ENCODE results near the gene SWSAP1. TPM values are rescaled to one million over a fixed set of nuclear protein-coding genes. Genes with fewer than 3 reads are reported as not detected.
"Not testable (repeated sequence)": the region's sequence is repeated elsewhere in the genome, so short reads cannot be mapped to it uniquely, and the experiment has no call there.

The SWSAP1 gene
- total RNA-seq, 2 experiments from 2014 or later, result 1.6 to 2.6 TPM

DNA sequence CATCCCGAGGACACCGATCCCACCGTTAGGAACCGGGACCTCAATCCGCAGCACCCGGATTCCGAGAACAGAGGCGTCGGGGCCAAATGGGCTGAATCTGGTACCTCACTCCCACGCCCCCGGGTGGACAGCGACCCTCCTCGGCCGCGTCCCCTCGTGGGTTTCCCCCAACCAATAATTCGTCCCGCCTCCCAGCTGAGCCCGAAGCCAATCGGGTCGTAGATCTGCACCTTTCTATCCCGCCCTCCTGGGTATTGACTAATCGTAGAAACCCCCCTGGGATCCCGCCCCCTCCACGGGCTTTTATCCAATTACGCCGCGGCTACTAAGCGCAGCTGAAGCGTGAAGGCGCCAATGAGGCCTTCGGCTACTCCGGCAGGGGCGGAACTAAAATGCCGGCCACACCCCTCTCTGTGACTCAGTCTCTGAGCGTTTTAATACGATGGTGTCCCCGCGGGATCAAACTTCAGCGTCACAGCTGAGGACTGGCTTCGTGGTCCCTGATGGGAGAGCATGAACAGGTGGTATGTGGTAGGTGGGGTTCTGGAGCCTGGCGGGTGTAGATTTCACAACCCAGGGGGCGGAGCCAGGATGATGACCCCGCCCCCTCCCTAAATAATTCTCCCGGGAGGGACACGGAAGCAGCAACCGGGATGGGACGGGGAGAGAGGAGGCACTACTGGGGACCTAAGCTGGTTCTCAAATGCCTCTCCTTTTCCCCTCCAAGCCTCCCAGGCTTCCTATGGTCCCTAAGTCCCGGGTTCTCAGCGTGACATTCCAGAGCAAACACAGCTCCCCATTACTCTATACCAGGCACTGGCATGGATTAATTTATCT, 28.1 kb upstream of the SWSAP1 start, which contains the start of the genes CCDC159 and TMEM205:
Gene CCDC159, plus strand, starts transcription at position 416 of the 837 bp plus-strand sequence. Its CDS starts 88 bp downstream, at position 504.
Gene TMEM205, minus strand, starts transcription at position 165 of the 837 bp plus-strand sequence. CDS start 649 bp downstream, outside the sequence.
- ChIA-PET CTCF (interaction anchor here (0.5 to 1.7 kb wide), 4 partner anchors 21 to 266 kb away, joined by 3 to 5 read pairs (median 4); no protein-coding TSS in a partner anchor), POLR2A (interaction anchor here (0.9 to 2.3 kb wide), 4 partner anchors 22 to 35 kb away, joined by 3 to 8 read pairs (median 6); partner anchors contain the start of gene SWSAP1)

DNA sequence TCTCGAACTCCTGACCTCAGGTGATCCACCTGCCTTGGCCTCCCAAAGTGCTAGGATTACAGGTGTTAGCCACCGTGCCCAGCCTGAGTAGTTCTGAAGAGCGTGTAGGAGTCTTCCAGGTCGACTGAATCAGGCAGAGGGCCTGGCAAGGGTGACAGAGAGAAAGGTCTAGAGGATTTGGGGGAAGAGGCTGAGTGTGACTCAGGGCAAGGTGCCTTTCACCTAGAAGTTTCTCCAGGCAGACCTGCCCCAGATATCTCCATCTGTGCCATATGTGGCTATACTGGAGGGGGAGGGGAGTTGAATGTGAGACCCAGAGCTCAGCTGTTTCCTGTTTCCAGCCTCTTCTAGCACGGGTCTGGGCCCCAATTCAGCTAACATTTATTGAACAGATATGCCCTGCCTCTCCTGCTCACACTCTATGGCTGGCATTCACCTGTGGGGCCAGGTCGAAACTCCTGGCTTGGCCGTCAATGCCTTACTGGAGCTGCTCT, 26.9 kb upstream of the SWSAP1 start:
- ChIA-PET CTCF (interaction anchor here (0.9 to 1.7 kb wide), 2 partner anchors 20 to 33 kb away, joined by 3 read pairs; no protein-coding TSS in a partner anchor), POLR2A (interaction anchor here (0.5 to 2.3 kb wide), 3 partner anchors 27 to 277 kb away, joined by 4 to 8 read pairs (median 7); partner anchors contain the start of gene SWSAP1)

GRCh38 chr19:11349171-11349570, 25.3 kb upstream of the SWSAP1 start:
- ChIA-PET POLR2A (no interaction called here), CTCF (no interaction called here)

DNA sequence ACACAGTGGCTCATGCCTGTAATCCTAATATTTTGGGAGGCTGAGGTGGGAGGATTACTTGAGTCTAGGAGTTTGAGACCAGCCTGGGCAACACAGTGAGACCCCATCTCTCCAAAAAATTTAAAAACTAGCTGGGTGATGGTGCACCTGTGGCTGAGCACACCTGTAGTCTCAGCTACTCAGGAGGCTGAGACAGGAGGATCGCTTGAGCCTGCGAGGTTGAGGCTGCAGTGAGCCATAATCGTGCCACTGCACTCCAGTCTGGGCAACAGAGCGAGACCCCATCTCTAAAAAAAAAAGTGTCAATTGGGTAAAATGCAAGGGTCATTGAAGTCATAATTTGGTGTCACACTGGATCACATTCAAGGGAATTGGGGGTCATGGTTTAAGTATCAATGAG, 20.4 kb upstream of the SWSAP1 start:
- CTCF ChIA-PET, POLR2A ChIA-PET: not testable (repeated sequence)

- POLR2A ChIA-PET, result no interaction called here
These were observed 19.0 kb upstream of the SWSAP1 start, which contains the start of gene PLPPR2 for GRCh38 chr19:11355160-11356073. PLPPR2 (plus strand) TSS chr19:11355432; CDS start chr19:11357674, 2,242 bp downstream.

GRCh38 chr19:11356074-11356397, 18.4 kb upstream of the SWSAP1 start:
- ChIA-PET POLR2A (no interaction called here), CTCF (no interaction called here)

More at GRCh38 chr19:11355160-11356073, 19.0 kb upstream of the SWSAP1 start, which contains the start of gene PLPPR2:
- CTCF ChIA-PET, result no interaction called here

- ChIA-PET CTCF (no interaction called here), POLR2A (no interaction called here)
These were observed 17.6 kb upstream of the SWSAP1 start for GRCh38 chr19:11356676-11357550.

DNA sequence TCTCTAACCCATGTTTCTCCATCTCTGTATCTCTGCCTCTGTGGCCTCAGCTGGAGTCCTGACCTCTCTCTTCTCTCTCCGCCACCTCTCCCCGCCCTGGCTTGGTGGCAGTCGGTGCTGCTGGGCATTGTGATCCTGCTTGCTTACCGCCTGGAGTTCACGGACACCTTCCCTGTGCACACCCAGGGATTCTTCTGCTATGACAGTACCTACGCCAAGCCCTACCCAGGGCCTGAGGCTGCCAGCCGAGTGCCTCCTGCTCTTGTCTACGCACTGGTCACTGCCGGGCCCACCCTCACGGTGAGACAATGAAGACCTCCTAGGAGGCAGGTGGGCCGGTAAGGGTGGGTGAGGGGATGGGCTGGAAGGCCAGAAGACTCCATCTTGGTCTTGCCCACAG, 15.0 kb upstream of the SWSAP1 start:
- ChIA-PET POLR2A (no interaction called here), CTCF (no interaction called here)

DNA sequence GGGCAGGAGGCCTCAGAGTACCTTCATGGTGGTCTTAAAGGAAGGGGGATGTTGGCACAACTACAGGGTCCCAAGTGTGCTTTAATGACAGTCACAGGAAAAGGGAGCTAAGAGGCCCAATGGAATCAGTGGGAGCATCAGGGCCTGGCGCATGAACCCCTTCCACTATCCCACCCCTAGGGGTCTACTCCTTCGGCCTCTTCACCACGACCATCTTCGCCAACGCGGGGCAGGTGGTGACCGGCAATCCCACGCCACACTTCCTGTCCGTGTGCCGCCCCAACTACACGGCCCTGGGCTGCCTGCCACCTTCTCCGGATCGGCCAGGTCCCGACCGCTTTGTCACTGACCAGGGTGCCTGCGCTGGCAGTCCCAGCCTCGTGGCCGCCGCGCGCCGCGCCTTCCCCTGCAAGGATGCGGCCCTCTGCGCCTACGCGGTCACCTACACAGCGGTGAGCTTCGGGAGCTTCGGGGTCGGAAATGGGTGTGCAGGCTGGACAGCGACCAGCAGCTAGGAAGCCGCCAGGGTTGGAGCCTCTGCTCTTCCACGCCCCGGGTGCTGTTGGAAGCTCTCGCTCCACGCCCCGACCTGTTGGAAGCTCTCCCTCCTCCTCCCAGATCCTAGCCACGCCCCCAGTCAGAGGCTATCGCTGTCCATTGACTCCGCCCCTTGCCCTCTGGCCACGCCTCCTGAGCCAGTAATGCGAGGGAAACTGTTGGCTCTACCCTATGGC, 13.3 kb upstream of the SWSAP1 start:
- CTCF ChIA-PET, result interaction anchor here (1.7 kb wide), 1 partner anchor 73 kb away, joined by 4 read pairs; the partner anchor contains the start of gene ODAD3
- POLR2A ChIA-PET, result no interaction called here

- ChIA-PET CTCF (interaction anchor here (1.7 kb wide), 1 partner anchor 72 kb away, joined by 4 read pairs; the partner anchor contains the start of gene ODAD3), POLR2A (no interaction called here)
These were observed 12.4 kb upstream of the SWSAP1 start for GRCh38 chr19:11361771-11362731.

GRCh38 chr19:11363881-11364280, 10.6 kb upstream of the SWSAP1 start:
- CTCF ChIA-PET, result no interaction called here
- POLR2A ChIA-PET, result no interaction called here

DNA sequence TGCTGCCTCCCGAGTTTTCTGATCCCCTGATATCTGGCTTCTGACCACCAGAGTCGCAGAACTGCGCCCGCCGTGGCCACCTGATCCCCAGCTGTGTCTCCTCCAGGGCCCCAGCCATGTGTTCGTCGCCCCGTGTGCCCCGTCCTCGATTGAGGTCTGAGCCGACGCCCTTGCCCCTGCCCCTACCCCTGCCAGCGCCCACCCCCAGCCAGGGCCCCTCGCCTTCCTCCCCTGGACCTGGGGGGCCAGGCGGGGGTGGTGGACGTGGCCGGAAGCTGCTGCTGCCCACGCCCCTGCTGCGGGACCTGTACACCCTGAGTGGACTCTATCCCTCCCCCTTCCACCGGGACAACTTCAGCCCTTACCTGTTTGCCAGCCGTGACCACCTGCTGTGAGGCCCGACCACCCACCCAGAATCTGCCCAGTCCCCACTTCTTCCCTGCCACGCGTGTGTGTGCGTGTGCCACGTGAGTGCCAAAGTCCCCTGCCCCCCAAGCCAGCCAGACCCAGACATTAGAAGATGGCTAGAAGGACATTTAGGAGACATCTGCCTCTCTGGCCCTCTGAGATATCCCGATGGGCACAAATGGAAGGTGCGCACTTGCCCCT, 10.1 kb upstream of the SWSAP1 start:
- ChIA-PET POLR2A (no interaction called here), CTCF (interaction anchor here (0.6 kb wide), 1 partner anchor 31 kb away, joined by 3 read pairs; no protein-coding TSS in a partner anchor)

DNA sequence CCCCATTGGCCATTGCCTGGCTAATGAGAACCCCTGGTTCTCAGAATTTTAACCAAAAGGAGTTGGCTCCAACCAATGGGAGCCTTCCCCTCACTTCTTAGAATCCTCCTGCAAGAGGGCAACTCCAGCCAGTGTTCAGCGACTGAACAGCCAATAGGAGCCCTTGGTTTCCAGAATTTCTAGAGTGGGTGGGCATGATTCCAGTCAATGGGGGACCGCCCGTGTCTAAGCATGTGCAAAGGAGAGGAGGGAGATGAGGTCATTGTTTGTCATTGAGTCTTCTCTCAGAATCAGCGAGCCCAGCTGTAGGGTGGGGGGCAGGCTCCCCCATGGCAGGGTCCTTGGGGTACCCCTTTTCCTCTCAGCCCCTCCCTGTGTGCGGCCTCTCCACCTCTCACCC, 9.5 kb upstream of the SWSAP1 start:
- ChIA-PET CTCF (interaction anchor here (0.6 kb wide), 1 partner anchor 32 kb away, joined by 3 read pairs; no protein-coding TSS in a partner anchor), POLR2A (no interaction called here)

DNA sequence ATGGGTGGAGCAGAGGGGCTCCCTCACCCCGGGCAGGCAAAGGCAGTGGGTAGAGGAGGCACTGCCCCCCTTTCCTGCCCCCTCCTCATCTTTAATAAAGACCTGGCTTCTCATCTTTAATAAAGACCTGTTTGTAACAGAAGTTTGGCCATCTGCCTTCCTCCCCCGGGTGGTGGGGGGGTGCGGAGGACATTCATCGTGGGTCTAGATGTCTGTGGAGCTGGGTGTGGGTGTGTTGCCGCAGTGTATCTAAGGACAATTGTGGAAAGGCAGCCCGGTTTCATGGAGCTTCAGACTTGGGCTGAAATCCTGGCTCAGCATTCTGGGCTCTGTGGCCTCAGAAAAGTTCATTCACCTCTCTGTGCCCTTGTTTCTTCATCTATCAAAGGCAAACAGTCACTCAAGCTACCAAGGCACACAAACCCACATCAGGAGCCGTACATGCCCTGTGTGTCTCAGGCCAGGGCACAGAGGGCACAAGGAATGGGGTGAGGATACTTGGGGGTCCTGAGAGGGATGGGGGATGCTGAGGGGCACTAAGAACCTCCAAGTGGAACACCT, 8.8 kb upstream of the SWSAP1 start:
- ChIA-PET CTCF (no interaction called here), POLR2A (no interaction called here)

DNA sequence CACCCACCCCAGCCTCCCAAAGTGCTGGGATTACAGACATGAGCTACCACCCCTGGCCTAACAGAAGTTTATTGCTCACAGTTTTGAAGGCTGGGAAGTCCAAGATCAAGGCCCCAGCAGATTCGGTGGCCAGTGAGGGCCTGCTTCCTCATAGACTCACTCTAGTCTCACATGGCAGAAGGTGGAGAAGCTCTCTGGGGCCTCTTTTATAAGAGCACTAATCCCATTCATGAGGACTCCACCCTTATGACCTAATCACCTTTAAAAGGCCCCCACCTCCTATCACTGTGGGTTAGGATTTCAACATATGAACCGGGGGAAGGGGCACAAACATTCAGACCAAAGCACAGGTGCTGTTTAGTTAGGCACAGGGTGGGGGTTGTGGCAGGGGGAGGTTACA, 6.9 kb upstream of the SWSAP1 start:
- POLR2A ChIA-PET, result no interaction called here
- CTCF ChIA-PET, result interaction anchor here (0.7 kb wide), 1 partner anchor 20 kb away, joined by 3 read pairs; no protein-coding TSS in a partner anchor

- ChIA-PET CTCF (interaction anchor here (0.8 to 1.4 kb wide), 3 partner anchors 10 to 112 kb away, joined by 3 to 4 read pairs (median 3); no protein-coding TSS in a partner anchor), POLR2A (no interaction called here)
These were observed 3.7 kb upstream of the SWSAP1 start for GRCh38 chr19:11370744-11371143.
